Panc1 (cell line): ENCODE measurements around the gene DAB1.

Experiments used
- POLR2AphosphoS5 ChIP-seq: IDR thresholded peaks from 2 replicates; pipeline ENCODE4 v1.6.1; 2012; ENCODE audit warnings: mild to moderate bottlenecking, low read depth, low read length, moderate library complexity
- SIN3A ChIP-seq: IDR thresholded peaks from 2 replicates; pipeline ENCODE4 v1.6.1; 2012; ENCODE audit warnings: low read depth, mild to moderate bottlenecking, low read length, moderate library complexity, borderline replicate concordance; ENCODE audit not compliant: insufficient read depth
- TCF7L2 ChIP-seq: IDR thresholded peaks from 2 replicates; pipeline ENCODE4 v1.6.1; 2011; ENCODE audit warnings: mild to moderate bottlenecking, low read depth, low read length, inconsistent platforms
- TF ChIP-seq, protein P1 (sequence below): fragments of 450-650 bp; IDR thresholded peaks from 2 replicates; pipeline ENCODE4 v1.5.1; 2017; ENCODE audit warnings: mild to moderate bottlenecking
- TF ChIP-seq, protein P2 (sequence below), 2 experiments: IDR thresholded peaks; 2 replicates each; pipeline ENCODE4 v1.6.1; 2011 to 2012; ENCODE audit warnings: low read depth in 2 of 2, control low read depth in 1 of 2, low read length in 1 of 2, mild to moderate bottlenecking in 1 of 2, moderate library complexity in 1 of 2; ENCODE audit not compliant: insufficient read depth in 1 of 2

DNA sequence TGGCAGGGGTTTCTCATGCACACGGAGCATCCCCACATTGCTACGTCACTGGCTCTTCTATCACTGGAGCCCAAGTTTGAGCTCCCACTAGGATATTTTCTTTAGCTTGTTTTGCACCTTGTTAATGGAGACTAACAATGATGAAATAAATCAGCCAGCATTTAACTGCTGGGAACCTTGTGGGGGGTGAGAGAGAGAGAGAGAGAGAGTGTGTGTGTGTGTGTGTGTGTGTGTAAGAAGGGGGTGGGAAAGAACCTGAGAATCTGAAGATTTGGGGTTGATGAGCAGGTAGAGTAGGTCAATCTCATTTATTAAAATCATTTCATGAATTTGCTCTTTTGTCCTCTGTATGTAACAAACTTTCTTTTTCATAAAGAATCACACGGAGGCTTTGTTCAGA lies 458.7 kb downstream of the DAB1 start:
- no peak for TF ChIP-seq POLR2AphosphoS5
- TF ChIP-seq, protein P1, sequence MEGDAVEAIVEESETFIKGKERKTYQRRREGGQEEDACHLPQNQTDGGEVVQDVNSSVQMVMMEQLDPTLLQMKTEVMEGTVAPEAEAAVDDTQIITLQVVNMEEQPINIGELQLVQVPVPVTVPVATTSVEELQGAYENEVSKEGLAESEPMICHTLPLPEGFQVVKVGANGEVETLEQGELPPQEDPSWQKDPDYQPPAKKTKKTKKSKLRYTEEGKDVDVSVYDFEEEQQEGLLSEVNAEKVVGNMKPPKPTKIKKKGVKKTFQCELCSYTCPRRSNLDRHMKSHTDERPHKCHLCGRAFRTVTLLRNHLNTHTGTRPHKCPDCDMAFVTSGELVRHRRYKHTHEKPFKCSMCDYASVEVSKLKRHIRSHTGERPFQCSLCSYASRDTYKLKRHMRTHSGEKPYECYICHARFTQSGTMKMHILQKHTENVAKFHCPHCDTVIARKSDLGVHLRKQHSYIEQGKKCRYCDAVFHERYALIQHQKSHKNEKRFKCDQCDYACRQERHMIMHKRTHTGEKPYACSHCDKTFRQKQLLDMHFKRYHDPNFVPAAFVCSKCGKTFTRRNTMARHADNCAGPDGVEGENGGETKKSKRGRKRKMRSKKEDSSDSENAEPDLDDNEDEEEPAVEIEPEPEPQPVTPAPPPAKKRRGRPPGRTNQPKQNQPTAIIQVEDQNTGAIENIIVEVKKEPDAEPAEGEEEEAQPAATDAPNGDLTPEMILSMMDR: no peak
- TF ChIP-seq, protein P2, sequence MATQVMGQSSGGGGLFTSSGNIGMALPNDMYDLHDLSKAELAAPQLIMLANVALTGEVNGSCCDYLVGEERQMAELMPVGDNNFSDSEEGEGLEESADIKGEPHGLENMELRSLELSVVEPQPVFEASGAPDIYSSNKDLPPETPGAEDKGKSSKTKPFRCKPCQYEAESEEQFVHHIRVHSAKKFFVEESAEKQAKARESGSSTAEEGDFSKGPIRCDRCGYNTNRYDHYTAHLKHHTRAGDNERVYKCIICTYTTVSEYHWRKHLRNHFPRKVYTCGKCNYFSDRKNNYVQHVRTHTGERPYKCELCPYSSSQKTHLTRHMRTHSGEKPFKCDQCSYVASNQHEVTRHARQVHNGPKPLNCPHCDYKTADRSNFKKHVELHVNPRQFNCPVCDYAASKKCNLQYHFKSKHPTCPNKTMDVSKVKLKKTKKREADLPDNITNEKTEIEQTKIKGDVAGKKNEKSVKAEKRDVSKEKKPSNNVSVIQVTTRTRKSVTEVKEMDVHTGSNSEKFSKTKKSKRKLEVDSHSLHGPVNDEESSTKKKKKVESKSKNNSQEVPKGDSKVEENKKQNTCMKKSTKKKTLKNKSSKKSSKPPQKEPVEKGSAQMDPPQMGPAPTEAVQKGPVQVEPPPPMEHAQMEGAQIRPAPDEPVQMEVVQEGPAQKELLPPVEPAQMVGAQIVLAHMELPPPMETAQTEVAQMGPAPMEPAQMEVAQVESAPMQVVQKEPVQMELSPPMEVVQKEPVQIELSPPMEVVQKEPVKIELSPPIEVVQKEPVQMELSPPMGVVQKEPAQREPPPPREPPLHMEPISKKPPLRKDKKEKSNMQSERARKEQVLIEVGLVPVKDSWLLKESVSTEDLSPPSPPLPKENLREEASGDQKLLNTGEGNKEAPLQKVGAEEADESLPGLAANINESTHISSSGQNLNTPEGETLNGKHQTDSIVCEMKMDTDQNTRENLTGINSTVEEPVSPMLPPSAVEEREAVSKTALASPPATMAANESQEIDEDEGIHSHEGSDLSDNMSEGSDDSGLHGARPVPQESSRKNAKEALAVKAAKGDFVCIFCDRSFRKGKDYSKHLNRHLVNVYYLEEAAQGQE (IDR thresholded peaks at IDR 0.05; ENCODE audit: insufficient read depth in 1 of 2, low read depth in 2 of 2, low read length in 1 of 2): no peak
- no peak for TF ChIP-seq SIN3A
- no peak for TF ChIP-seq TCF7L2
